Stomach (tissue), 4 donors: ENCODE results near the gene C4orf50.

Experiments
- EP300 ChIP-seq: sonication (generic); formaldehyde crosslinking; IDR thresholded peaks from one replicate; pipeline ENCODE4 v1.6.1; 2017; ENCODE audit warnings: antibody characterized with exemption
- POLR2A ChIP-seq, 4 donors: fragments of 450-650 bp; IDR thresholded peaks; one replicate each; pipeline ENCODE4 v1.6.1; 2016; ENCODE audit warnings: antibody characterized with exemption in 4 of 4, control low read depth in 2 of 4, mild to moderate bottlenecking in 1 of 4, moderate library complexity in 1 of 4
- POLR2AphosphoS5 ChIP-seq, 3 donors: sonication (generic); formaldehyde crosslinking; IDR thresholded peaks; one replicate each; pipeline ENCODE4 v1.6.1; 2016; ENCODE audit warnings: antibody characterized with exemption in 3 of 3
- TF ChIP-seq, protein P1 (sequence below), 7 experiments: fragments of 450-650 bp in 4 of 7; fragments of 200-600 bp in 3 of 7; sonication (generic) in 3 of 7; IDR thresholded peaks; one replicate each; pipeline ENCODE4 v1.5.1; 2016 to 2019; ENCODE audit warnings: antibody characterized with exemption in 7 of 7, control low read depth in 2 of 7, mild to moderate bottlenecking in 1 of 7

DNA sequence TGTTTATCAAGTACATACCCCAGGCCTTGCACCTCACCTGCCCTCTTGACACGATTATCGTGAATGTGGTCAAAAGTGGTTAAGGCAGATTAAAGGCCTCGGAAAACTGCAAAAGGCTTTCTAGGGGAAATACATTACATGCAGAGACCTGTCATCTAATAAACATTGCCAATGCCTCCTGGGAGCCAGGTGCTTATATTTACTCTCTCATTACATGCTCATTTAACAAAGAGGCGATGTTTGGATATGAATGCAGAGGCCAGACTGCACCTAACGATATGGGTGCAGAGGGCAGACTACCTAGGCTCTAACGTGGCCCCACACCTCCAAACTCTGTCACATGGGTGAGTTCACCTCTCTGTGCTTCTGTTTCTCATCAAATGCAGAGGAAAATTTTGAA, 139.9 kb downstream of the C4orf50 start:
- TF ChIP-seq, protein P1, sequence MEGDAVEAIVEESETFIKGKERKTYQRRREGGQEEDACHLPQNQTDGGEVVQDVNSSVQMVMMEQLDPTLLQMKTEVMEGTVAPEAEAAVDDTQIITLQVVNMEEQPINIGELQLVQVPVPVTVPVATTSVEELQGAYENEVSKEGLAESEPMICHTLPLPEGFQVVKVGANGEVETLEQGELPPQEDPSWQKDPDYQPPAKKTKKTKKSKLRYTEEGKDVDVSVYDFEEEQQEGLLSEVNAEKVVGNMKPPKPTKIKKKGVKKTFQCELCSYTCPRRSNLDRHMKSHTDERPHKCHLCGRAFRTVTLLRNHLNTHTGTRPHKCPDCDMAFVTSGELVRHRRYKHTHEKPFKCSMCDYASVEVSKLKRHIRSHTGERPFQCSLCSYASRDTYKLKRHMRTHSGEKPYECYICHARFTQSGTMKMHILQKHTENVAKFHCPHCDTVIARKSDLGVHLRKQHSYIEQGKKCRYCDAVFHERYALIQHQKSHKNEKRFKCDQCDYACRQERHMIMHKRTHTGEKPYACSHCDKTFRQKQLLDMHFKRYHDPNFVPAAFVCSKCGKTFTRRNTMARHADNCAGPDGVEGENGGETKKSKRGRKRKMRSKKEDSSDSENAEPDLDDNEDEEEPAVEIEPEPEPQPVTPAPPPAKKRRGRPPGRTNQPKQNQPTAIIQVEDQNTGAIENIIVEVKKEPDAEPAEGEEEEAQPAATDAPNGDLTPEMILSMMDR (IDR thresholded peaks at IDR 0.05) = no peak
- no peak for TF ChIP-seq POLR2A (IDR thresholded peaks at IDR 0.05)
- no peak for TF ChIP-seq EP300
- TF ChIP-seq POLR2AphosphoS5 (IDR thresholded peaks at IDR 0.05) = no peak
